Hematopoietic multipotent progenitor cell treated with erythropoietin and hydrocortisone succinate and interleukin-3 and kit ligand, for 4 days (in vitro differentiated cells): Measurements from ENCODE around the gene CYYR1.

Experiments used
- DNase-seq: peaks from one replicate; pipeline ENCODE4 v3.0.0-alpha.2; 2015

The CYYR1 gene

DNA sequence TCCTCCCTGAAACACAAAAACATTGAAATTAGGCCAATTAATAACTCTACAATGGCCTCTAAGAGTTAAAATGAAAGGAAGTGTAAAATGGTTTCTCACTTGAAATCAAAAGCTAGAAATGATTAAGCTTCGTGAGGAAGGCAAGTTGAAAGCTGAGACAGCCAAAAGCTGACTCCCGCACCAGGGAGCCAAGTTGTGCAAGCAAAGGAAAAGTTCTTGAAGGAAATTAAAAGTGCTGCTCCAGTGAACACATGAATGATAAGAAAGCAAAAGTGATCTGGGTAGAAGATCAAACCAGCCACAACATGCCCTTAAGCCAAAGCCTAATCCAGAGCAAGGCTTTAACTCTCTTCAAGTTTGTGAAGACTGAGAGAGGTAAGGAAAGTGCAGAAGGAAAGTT lies 22.8 kb downstream of the CYYR1 start:
- DNase-seq, result no peak

DNA sequence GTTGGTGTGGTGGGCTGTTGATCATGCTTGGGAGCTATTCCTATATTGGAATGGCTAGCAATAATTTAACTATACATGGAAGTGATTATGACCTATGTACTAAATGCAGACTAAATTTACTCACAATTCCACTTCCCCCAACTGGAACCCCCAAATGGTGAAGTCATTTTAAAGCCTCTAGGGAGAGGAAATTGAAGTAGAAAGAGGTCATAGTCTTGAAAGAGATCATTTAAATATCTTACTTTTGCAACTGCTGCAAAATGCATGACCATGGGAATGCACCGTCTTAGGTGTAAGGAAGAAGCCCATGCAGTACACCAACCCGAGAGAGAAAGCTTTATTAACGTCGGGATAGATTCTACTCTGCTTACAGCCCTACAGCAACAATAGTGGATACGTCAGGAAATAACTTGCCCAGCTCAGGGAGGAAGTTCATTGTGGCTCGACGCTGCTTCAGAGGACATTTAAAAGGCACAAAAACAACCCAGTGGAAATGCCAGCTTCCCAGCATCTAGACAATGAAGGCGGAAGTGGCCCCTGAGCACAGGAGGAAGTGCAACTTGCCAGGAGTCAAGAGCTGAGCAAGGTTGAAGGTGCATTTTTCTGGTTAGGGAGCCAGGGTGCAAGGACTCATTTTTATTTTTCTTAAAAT lies 26.5 kb downstream of the CYYR1 start:
- DNase-seq, result no peak

DNA sequence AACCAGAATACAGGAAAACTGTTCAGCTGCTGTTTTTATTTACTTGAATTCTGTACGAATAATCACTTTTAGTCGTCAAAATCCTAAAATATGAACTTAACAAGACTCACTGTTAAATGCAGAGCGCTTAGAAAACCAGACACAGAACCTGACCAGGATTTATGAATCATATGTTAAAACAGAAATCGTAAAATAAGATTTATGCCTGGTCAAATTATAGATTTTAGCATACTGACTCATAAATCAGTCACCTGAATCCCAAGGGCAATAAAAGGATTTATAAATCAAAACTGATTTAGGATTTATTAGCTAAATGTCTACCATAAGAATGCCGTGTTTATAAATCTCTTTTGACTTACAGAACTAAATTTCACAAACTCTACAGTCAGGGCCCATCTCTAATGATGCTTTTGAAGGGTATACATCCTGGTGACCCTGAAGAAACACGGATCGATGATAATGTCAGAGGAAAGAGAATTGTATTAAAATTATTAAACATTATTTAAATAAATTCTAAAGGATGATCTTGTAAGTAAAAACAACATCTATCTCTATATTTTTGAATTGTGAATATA lies 28.8 kb downstream of the CYYR1 start:
- no peak for DNase-seq

DNA sequence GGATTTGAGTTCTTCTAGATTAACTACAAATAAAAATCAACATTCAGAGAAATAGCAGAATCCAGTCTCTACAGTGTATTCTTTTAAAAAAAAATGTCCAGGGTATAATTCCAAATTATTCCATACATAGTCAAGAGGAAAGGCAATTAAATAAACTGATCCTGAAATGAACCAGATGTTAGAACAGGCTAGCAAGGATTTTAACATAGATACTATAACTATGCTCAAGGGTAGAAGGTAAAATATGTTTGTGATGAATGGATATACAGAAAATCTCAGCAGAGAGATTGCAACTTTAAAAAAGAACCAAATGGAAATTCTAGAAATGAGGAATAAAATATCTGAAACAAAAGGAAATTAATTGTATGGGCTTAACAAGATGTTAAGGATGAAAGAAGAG lies 32.4 kb downstream of the CYYR1 start:
- no peak for DNase-seq

GRCh38 chr21:26539566-26539965 lies 33.5 kb downstream of the CYYR1 start:
- peak; percentile 46 for DNase-seq

DNA sequence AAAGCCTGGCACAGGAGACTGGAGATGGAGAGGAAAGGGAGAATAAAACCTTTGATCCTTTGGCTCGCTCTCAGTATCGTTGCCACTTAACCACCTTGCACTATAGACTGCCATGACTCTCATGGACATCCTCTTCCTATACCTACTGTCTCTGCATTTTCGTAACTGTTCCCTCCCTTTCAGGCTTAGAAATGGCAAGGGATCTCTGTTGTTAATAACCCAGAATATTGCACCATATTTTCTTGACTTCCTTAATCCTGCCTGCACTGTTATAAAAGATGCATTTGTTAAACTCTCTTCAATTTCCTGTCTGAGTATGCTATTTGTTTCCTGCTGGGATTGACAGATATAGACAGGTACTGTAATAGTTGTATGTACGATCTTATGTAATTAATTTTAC lies 38.6 kb downstream of the CYYR1 start:
- DNase-seq, result peak; percentile 13

GRCh38 chr21:26532208-26532607 lies 40.9 kb downstream of the CYYR1 start:
- DNase-seq, result no peak

DNA sequence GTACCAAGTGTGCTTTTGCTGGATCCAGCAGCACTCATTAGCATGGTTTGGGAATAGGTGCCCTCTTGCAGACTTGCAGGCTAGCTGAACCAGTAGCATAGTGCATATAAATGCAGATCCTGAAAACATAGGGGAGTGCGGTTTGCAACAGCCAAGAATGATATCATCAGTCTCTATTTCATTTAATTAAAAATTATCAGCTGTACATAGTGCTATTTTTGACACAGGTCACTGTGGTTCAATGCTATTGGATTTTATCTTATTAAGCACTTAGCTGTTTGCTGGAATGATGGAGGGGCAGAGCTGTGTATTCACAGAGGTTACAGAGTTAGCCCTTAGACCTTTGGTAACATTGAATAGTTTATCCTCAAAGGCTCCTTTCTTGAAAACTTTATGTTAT lies 43.6 kb downstream of the CYYR1 start:
- no peak for DNase-seq

DNA sequence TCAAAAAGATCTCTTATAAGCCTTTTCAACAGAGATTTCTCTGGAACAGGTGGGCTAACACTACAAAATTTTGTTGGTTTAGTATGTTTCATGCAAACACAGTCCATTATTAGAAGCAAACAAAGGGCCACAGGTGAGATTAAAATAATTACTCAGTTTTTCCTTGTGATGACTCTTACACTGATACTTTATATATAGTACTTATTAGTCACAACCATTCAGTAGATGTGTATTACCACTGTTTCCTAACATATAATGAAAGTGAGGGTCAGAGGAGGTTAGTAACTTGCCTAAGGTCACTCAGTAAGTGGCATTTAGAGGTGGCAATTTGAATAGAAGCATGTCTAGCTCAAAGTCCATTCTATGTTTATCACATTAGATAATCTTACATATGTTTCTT lies 44.2 kb downstream of the CYYR1 start:
- no peak for DNase-seq

DNA sequence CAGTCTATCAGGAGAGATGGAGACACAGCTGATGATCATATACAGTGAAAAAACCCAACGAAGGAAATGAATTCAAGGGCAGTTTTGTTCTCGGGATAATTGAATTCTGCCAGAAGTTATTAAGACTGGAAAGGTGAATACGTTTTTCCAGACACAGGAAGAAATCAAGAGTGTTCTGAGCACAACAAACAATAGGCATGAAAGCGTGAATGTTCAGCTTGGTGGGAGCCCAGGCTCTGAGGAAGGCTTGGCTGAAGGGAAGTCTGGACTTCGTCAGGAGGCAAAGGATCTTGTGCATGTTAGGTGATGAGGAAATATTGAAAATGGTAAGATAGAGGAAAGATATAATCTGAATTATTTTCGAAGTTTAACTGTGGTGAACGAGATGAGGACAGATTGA lies 50.4 kb downstream of the CYYR1 start:
- DNase-seq, result no peak

DNA sequence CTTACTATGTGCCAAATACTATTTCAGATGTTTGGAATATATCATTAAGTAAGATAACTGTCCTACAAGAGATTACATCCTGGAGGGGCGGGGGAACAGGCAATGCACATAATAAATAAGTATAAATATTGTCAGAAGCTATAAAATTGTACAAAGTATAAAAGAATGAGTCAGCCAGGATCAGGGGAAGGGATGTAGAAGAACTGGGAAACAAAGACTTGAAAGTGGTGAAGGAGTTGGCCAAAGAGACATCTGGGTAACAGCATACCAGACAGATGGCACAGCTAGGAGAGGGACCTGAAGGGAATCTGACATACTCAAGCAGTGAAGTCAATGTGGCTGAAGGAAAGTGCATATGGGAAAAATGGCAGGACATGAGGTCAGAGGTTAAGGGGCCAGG lies 53.9 kb downstream of the CYYR1 start:
- DNase-seq, result no peak

DNA sequence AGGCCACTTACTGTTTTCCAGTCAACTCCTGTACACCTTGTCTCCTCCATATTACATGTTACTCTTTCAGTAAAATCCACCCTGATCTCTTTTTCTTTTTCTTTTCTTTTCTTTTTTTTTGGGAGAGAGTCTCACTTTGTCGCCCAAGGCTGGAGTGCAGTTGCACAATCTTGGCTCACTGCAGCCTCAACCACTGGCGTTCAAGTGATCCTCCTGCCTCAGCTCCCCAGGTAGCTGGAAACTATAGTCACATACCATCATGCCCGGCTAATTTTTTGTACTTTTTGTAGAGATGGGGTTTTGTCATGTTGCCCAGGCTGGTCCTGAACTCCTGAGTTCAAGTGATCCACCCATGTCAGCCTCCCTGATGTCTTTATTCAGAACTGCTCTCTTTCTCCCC lies 57.8 kb downstream of the CYYR1 start:
- DNase-seq, result no peak

DNA sequence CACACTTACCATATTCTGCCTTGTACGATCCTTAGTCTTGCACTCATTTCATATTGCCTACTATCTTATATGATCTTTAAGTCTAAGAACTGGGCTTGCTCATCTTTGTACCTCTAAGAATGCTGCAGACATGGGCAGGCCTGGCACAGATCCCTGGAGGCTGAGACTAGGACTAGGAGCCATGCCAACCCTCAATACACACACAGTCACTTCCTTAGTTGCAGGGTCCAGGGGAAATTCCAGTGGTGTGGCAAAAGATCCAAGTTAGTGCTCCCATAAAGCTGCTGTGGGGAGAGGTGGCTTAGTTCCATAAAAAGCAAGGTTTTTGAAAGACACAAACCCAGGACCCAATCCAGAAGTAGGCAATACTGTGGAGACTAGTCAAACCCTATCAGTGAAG lies 59.9 kb downstream of the CYYR1 start:
- no peak for DNase-seq

DNA sequence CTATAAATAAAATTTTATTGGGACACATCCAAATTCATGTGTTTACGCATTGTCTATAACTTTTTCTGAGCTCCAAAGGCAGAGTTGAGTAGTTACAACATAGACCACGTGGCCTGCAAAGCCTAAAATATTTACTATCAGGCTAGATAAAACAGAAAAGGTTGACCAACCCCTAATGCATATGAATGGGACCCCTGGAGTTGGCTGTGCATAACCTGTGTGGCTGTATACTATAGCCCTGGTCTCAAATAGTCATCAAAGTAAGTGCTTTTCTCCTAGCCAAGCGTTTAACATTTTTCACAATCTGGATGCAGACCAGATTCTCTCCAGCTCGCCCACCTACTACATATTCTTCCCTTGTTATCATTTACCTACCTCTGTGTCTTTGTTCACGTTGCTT lies 60.4 kb downstream of the CYYR1 start:
- no peak for DNase-seq

DNA sequence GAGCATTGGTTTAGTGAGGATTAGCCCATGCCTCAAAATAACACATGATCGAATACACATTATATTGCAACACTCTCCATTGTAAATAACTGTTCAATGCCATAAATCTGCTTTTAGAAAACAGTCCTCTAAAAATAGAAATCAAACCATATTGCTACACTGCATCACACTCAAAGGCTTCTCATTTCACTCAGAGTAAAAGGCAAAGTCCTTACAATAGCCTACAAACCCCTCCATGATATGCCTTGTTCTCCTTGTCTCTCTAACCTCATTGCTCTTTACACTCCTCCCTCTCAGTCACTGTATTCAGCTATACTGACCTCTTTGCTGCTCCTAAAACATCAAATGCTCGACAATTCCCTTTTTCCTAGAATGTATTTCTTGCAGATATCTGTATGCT lies 64.2 kb downstream of the CYYR1 start:
- no peak for DNase-seq

GRCh38 chr21:26506956-26507355 lies 66.1 kb downstream of the CYYR1 start:
- no peak for DNase-seq

- no peak for DNase-seq
These were observed 67.9 kb downstream of the CYYR1 start for GRCh38 chr21:26505211-26505610.

- DNase-seq, result no peak
These were observed 69.7 kb downstream of the CYYR1 start for GRCh38 chr21:26503414-26503813.

GRCh38 chr21:26501495-26502021 lies 71.5 kb downstream of the CYYR1 start:
- DNase-seq, result no peak

GRCh38 chr21:26499495-26499894 lies 73.6 kb downstream of the CYYR1 start:
- DNase-seq, result peak; percentile 4

DNA sequence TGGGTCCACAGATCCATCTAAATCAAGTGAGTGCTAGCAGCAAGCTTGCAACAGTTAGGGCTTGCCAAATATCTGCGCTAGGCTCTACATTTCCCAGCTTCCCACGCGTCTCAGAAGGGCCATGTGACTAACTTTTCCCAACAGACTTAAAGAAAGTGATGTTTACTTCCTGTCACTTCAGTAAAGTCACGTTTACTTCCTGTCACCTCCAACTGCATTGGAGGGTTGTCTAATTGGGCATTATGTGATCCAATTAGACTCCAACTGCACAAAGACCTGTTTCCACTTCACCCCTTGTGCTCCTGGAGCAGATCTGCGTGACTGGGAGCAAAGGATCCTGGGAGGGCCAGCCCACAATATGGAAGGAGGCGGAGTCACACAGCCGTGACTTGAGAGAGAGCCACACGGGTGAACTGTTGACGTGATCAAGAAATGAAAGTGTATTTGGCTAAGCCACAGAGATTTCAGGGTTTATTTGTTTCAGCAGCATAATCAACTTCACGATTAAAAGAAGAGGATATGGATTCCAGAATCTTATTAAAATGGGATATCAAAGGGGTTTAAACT lies 77.7 kb downstream of the CYYR1 start:
- no peak for DNase-seq

- DNase-seq, result no peak
These were observed 81.4 kb downstream of the CYYR1 start for GRCh38 chr21:26491663-26492062.

GRCh38 chr21:26490771-26491170 lies 82.3 kb downstream of the CYYR1 start:
- DNase-seq, result no peak

- no peak for DNase-seq
These were observed 83.3 kb downstream of the CYYR1 start for GRCh38 chr21:26489781-26490180.
